Trophoblast cell (in vitro differentiated cells and primary cell): ENCODE data around the gene CHCHD3.
"Not testable (repeated sequence)": the region's sequence is repeated elsewhere in the genome, so short reads cannot be mapped to it uniquely, and the experiment has no call there.

ENCODE experiments used
- DNase-seq, 2 donors: peaks; one replicate each; pipeline ENCODE4 v3.0.0-alpha.2; 2016
- H2AFZ ChIP-seq: 2 replicates; pipeline ENCODE4 v1.6.1; 2013; ENCODE audit warnings: low read length, moderate library complexity, mild to moderate bottlenecking; ENCODE audit not compliant: insufficient read depth, poor library complexity
- H2AK5ac ChIP-seq: 2 replicates; pipeline ENCODE4 v1.6.1; 2013; ENCODE audit warnings: mild to moderate bottlenecking, low read length
- H2BK120ac ChIP-seq: 2 replicates; pipeline ENCODE4 v1.6.1; 2013; ENCODE audit warnings: low read length, mild to moderate bottlenecking, moderate library complexity; ENCODE audit not compliant: insufficient read depth, poor library complexity
- H2BK12ac ChIP-seq: 2 replicates; pipeline ENCODE4 v1.6.1; 2013; ENCODE audit warnings: mild to moderate bottlenecking, low read length, moderate library complexity
- H2BK5ac ChIP-seq: 2 replicates; pipeline ENCODE4 v1.6.1; 2013; ENCODE audit warnings: low read length, low read depth, moderate library complexity, mild to moderate bottlenecking; ENCODE audit not compliant: poor library complexity
- H3K14ac ChIP-seq: 2 replicates; pipeline ENCODE4 v1.6.1; 2013; ENCODE audit warnings: mild to moderate bottlenecking, low read length
- H3K18ac ChIP-seq: 2 replicates; pipeline ENCODE4 v1.6.1; 2013; ENCODE audit warnings: mild to moderate bottlenecking, low read length
- H3K23ac ChIP-seq: 2 replicates; pipeline ENCODE4 v1.6.1; 2013; ENCODE audit warnings: low read length
- H3K27ac ChIP-seq: 2 replicates; pipeline ENCODE4 v1.5.1; 2013; ENCODE audit warnings: low read depth, mild to moderate bottlenecking, inconsistent platforms, low read length, moderate library complexity
- H3K27me3 ChIP-seq: 2 replicates; pipeline ENCODE4 v1.6.1; 2013; ENCODE audit warnings: inconsistent platforms, mild to moderate bottlenecking, low read length, moderate library complexity; ENCODE audit not compliant: insufficient read depth
- H3K36me3 ChIP-seq, 2 experiments: 1 replicate in 1 of 2; 2 replicates in 1 of 2; pipeline ENCODE4 v1.6.1; 2013; ENCODE audit warnings: low read length in 2 of 2, mild to moderate bottlenecking in 2 of 2, moderate library complexity in 1 of 2; ENCODE audit not compliant: insufficient read depth in 2 of 2, control insufficient read depth in 1 of 2
- H3K4ac ChIP-seq: 2 replicates; pipeline ENCODE4 v1.6.1; 2013; ENCODE audit warnings: low read depth, mild to moderate bottlenecking, low read length, moderate library complexity
- H3K4me1 ChIP-seq, 2 experiments: 1 replicate in 1 of 2; 2 replicates in 1 of 2; pipeline ENCODE4 v1.6.1; 2013; ENCODE audit warnings: low read length in 2 of 2, mild to moderate bottlenecking in 2 of 2, moderate library complexity in 1 of 2; ENCODE audit not compliant: insufficient read depth in 2 of 2, control insufficient read depth in 1 of 2
- H3K4me2 ChIP-seq: 2 replicates; pipeline ENCODE4 v1.6.1; 2013; ENCODE audit warnings: inconsistent platforms, mild to moderate bottlenecking, low read length, moderate library complexity
- H3K4me3 ChIP-seq: 2 replicates; pipeline ENCODE4 v1.5.1; 2013; ENCODE audit warnings: mild to moderate bottlenecking, low read depth, low read length, inconsistent platforms
- H3K79me1 ChIP-seq: one replicate; pipeline ENCODE4 v1.6.1; 2013; ENCODE audit warnings: low read length
- H3K79me2 ChIP-seq: 2 replicates; pipeline ENCODE4 v1.6.1; 2013; ENCODE audit warnings: low read length, mild to moderate bottlenecking; ENCODE audit not compliant: control insufficient read depth, insufficient read depth, poor library complexity
- H3K9ac ChIP-seq: 2 replicates; pipeline ENCODE4 v1.6.1; 2013; ENCODE audit warnings: mild to moderate bottlenecking, low read length
- H3K9me3 ChIP-seq: 2 replicates; pipeline ENCODE4 v1.6.1; 2013; ENCODE audit warnings: low read depth, mild to moderate bottlenecking, control low read depth, inconsistent platforms, low read length; ENCODE audit not compliant: insufficient read depth
- H4K12ac ChIP-seq: 2 replicates; pipeline ENCODE4 v1.6.1; 2013; ENCODE audit warnings: low read depth, mild to moderate bottlenecking, low read length, moderate library complexity
- H4K8ac ChIP-seq: 2 replicates; pipeline ENCODE4 v1.6.1; 2013; ENCODE audit warnings: low read depth, mild to moderate bottlenecking, low read length, moderate library complexity
- H4K91ac ChIP-seq: one replicate; pipeline ENCODE4 v1.6.1; 2013; ENCODE audit warnings: low read depth, mild to moderate bottlenecking, low read length, moderate library complexity
- WGBS: extraction: QIAGEN DNeasy Blood & Tissue Kit; methylation state at CpG from one replicate; pipeline ENCODE4 v1.1.7; 2013; ENCODE audit warnings: missing lambda C conversion rate; ENCODE audit not compliant: insufficient read length, insufficient coverage; ENCODE audit errors: extremely low coverage; 5-methylcytosine and 5-hydroxymethylcytosine counted together

The CHCHD3 gene

GRCh38 chr7:133040178-133040577 is 41.7 kb downstream of the CHCHD3 start:
- Histone ChIP-seq H4K91ac (no peak overlapping the region), H4K8ac (no peak overlapping the region), H3K4me3 (no peak overlapping the region), H2AFZ (no peak overlapping the region), H2BK120ac (no peak overlapping the region), H4K12ac (no peak overlapping the region), H2BK5ac (no peak overlapping the region), H2AK5ac (no peak overlapping the region), H3K36me3 (peaks cover 2 to 3% of the 10 kb centered on the region in 2 experiments), H3K79me2 (no peaks in the 10 kb centered on the region), H3K9me3 (no peaks in the 10 kb centered on the region), H3K79me1 (no peaks in the 10 kb centered on the region), H3K27me3 (no peaks in the 10 kb centered on the region), H3K27ac (no peak overlapping the region), H3K23ac (no peak overlapping the region), H3K14ac (no peak overlapping the region), H3K4me2 (no peak overlapping the region), H3K4me1 (no peaks in the 10 kb centered on the region), H3K9ac (no peak overlapping the region), H2BK12ac (no peak overlapping the region), H3K18ac (no peak overlapping the region), H3K4ac (no peak overlapping the region)
- no peak for DNase-seq
- WGBS, result no CpG with 5 or more reads among the region's 1 CpG

- Histone ChIP-seq H2BK120ac (no peak overlapping the region), H3K79me1 (no peaks in the 10 kb centered on the region), H3K4ac (no peak overlapping the region), H3K36me3 (peaks cover 2 to 3% of the 10 kb centered on the region in 2 experiments), H3K4me3 (no peak overlapping the region), H3K79me2 (no peaks in the 10 kb centered on the region), H3K27me3 (no peaks in the 10 kb centered on the region), H3K27ac (no peak overlapping the region), H2BK5ac (no peak overlapping the region), H3K9ac (no peak overlapping the region), H3K14ac (no peak overlapping the region), H4K91ac (no peak overlapping the region), H4K12ac (no peak overlapping the region), H3K18ac (no peak overlapping the region), H4K8ac (no peak overlapping the region), H3K4me1 (no peaks in the 10 kb centered on the region), H2AK5ac (no peak overlapping the region), H3K9me3 (no peaks in the 10 kb centered on the region), H2BK12ac (no peak overlapping the region), H3K4me2 (no peak overlapping the region), H2AFZ (no peak overlapping the region), H3K23ac (peak overlapping the region; percentile 22)
- WGBS, result no CpG with 5 or more reads among the region's 2 CpGs
- no peak for DNase-seq
Observed at GRCh38 chr7:133039614-133040013, 42.3 kb downstream of the CHCHD3 start.

- Histone ChIP-seq H2AK5ac (no peak overlapping the region), H3K18ac (no peak overlapping the region), H3K4ac (no peak overlapping the region), H3K9me3 (no peaks in the 10 kb centered on the region), H3K79me2 (no peaks in the 10 kb centered on the region), H2AFZ (no peak overlapping the region), H3K4me1 (no peaks in the 10 kb centered on the region), H4K12ac (no peak overlapping the region), H2BK120ac (no peak overlapping the region), H3K9ac (no peak overlapping the region), H3K27me3 (no peaks in the 10 kb centered on the region), H3K23ac (no peak overlapping the region), H3K4me3 (no peak overlapping the region), H4K8ac (no peak overlapping the region), H2BK12ac (no peak overlapping the region), H3K79me1 (no peaks in the 10 kb centered on the region), H2BK5ac (no peak overlapping the region), H3K36me3 (peaks cover 2 to 3% of the 10 kb centered on the region in 2 experiments), H3K27ac (no peak overlapping the region), H3K14ac (no peak overlapping the region), H3K4me2 (no peak overlapping the region), H4K91ac (no peak overlapping the region)
- no peak for DNase-seq
- WGBS, result no CpG with 5 or more reads among the region's 1 CpG
Observed at GRCh38 chr7:133036289-133036688, 45.6 kb downstream of the CHCHD3 start.

- not testable (repeated sequence) for H2AFZ ChIP-seq, H3K36me3 ChIP-seq, H2BK5ac ChIP-seq, H3K79me2 ChIP-seq, H3K27ac ChIP-seq, H3K4me2 ChIP-seq, H4K91ac ChIP-seq, H3K9me3 ChIP-seq, H3K4me3 ChIP-seq, H3K18ac ChIP-seq, H3K9ac ChIP-seq, H2BK12ac ChIP-seq, H3K23ac ChIP-seq, H4K8ac ChIP-seq, H2AK5ac ChIP-seq, H3K14ac ChIP-seq, H3K4ac ChIP-seq, H2BK120ac ChIP-seq, DNase-seq, H3K79me1 ChIP-seq, H3K27me3 ChIP-seq, H3K4me1 ChIP-seq, H4K12ac ChIP-seq
- WGBS, result no CpG with 5 or more reads among the region's 10 CpGs
Observed at GRCh38 chr7:133035240-133035639, 46.6 kb downstream of the CHCHD3 start.
